ENCODE measurements around the gene TMEM181.

GRCh38 chr6:158684311-158684710 lies 124.4 kb downstream of the TMEM181 start:
- no peak for TF ChIP-seq CTCF (IDR thresholded peaks at IDR 0.05)
- no peak for TF ChIP-seq MAX (IDR thresholded peaks at IDR 0.05)
- TF ChIP-seq EP300 (IDR thresholded peaks at IDR 0.05) = no peak
- TF ChIP-seq RCOR1 (IDR thresholded peaks at IDR 0.05; ENCODE audit: low read depth, low read length) = no peak
- TF ChIP-seq RFX5 (IDR thresholded peaks at IDR 0.05) = no peak
- no peak for TF ChIP-seq TP53 (CRISPR knock-in tag; IDR thresholded peaks at IDR 0.05)
- no peak for TF ChIP-seq ELK1 (IDR thresholded peaks at IDR 0.05; ENCODE audit: low read depth, low read length)
- TF ChIP-seq REST (IDR thresholded peaks at IDR 0.05) = no peak
